Chondrocyte (in vitro differentiated cells): ENCODE results near the gene ROPN1. TPM values are rescaled to one million over a fixed set of nuclear protein-coding genes. Genes with fewer than 3 reads are reported as not detected.
"Not testable (repeated sequence)": the region's sequence is repeated elsewhere in the genome, so short reads cannot be mapped to it uniquely, and the experiment has no call there.

ENCODE experiments used
- DNase-seq: peaks from one replicate; pipeline ENCODE4 v3.0.0; 2021; ENCODE audit warnings: mixed read lengths, low spot score
- H3K27ac Mint-ChIP-seq: one replicate; pipeline ENCODE4 v1.8.0; 2021; ENCODE audit warnings: mild to moderate bottlenecking, moderate library complexity, mixed read lengths; ENCODE audit not compliant: unreplicated experiment
- H3K27me3 Mint-ChIP-seq: 2 replicates; pipeline ENCODE4 v1.8.0; 2021; ENCODE audit warnings: low read depth, mixed read lengths
- H3K36me3 Mint-ChIP-seq: 2 replicates; pipeline ENCODE4 v1.8.0; 2021; ENCODE audit warnings: low read depth, mixed read lengths
- H3K4me1 Mint-ChIP-seq: 2 replicates; pipeline ENCODE4 v1.8.0; 2021; ENCODE audit warnings: low read depth, mild to moderate bottlenecking, mixed read lengths
- H3K4me3 Mint-ChIP-seq: one replicate; pipeline ENCODE4 v1.8.0; 2021; ENCODE audit warnings: mild to moderate bottlenecking, moderate library complexity, mixed read lengths; ENCODE audit not compliant: unreplicated experiment
- H3K9me3 Mint-ChIP-seq: 2 replicates; pipeline ENCODE4 v1.8.0; 2021; ENCODE audit warnings: low read depth, mixed read lengths
- CTCF ChIP-seq: fragments of 200-600 bp; sonication (generic); IDR thresholded peaks from 2 replicates; pipeline ENCODE4 v1.5.0; 2021; ENCODE audit warnings: antibody characterized with exemption, mild to moderate bottlenecking, moderate library complexity
- total RNA-seq: library from RNA; stranded (reverse); gene quantifications from 3 replicates; pipeline ENCODE4 v1.2.1, GENCODE V29; 2021

Gene ROPN1
- total RNA-seq, 1 donor from 2014 or later: not detected

GRCh38 chr3:123997543-123997942 lies 5.6 kb upstream of the ROPN1 start:
- peaks cover 15% of the 10 kb centered on the region for H3K4me1 Mint-ChIP-seq
- H3K36me3 Mint-ChIP-seq: no peaks in the 10 kb centered on the region
- no peak overlapping the region for H3K4me3 Mint-ChIP-seq
- no peak for DNase-seq
- peaks cover 6% of the 10 kb centered on the region for H3K9me3 Mint-ChIP-seq
- peaks cover 6% of the 10 kb centered on the region for H3K27me3 Mint-ChIP-seq
- no peak for TF ChIP-seq CTCF
- H3K27ac Mint-ChIP-seq: peak overlapping the region; percentile 84

GRCh38 chr3:123993818-123994217 lies 1.9 kb upstream of the ROPN1 start:
- Mint-ChIP-seq H3K36me3 (no peaks in the 10 kb centered on the region), H3K27me3 (peaks cover 7% of the 10 kb centered on the region)
- TF ChIP-seq CTCF: no peak

DNA sequence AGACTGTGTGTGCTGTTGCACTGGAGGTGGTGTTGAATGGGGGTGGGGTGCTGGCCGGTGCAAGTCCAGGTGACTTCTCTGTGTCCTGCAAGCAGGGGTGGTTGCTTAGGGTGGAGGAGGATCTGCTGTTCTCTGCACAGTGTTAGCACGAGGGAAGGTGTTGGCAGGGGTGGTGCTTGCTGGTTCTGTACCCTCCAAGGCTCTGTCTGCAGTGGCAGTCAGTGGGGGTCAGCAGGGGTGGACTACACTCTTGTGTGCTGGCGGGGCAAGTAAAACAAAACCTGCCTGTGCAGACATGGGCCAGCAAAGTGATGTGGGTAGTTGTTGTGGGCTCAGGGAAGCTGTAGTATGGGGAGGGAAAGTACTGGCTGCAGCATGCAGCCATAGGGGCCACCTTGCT lies 5.5 kb downstream of the ROPN1 start:
- H3K27ac Mint-ChIP-seq: no peak overlapping the region
- H3K27me3 Mint-ChIP-seq: peaks cover 28% of the 10 kb centered on the region
- H3K36me3 Mint-ChIP-seq: peaks cover 6% of the 10 kb centered on the region
- no peak for TF ChIP-seq CTCF
- peaks cover 10% of the 10 kb centered on the region for H3K4me1 Mint-ChIP-seq
- DNase-seq: no peak
- H3K9me3 Mint-ChIP-seq: peaks cover 14% of the 10 kb centered on the region
- H3K4me3 Mint-ChIP-seq: no peak overlapping the region

More at GRCh38 chr3:123993818-123994217, 1.9 kb upstream of the ROPN1 start:
- Mint-ChIP-seq H3K4me3 (no peak overlapping the region), H3K27ac (no peak overlapping the region), H3K4me1 (peaks cover 13% of the 10 kb centered on the region), H3K9me3 (peaks cover 6% of the 10 kb centered on the region)
- no peak for DNase-seq

- H3K27me3 Mint-ChIP-seq: peaks cover 28% of the 10 kb centered on the region
- no peak overlapping the region for H3K27ac Mint-ChIP-seq
- no peak for TF ChIP-seq CTCF
- H3K4me3 Mint-ChIP-seq: no peak overlapping the region
- peaks cover 14% of the 10 kb centered on the region for H3K9me3 Mint-ChIP-seq
- H3K36me3 Mint-ChIP-seq: peaks cover 6% of the 10 kb centered on the region
- peaks cover 10% of the 10 kb centered on the region for H3K4me1 Mint-ChIP-seq
- DNase-seq: no peak
Observed at GRCh38 chr3:123984957-123985356, 7.0 kb downstream of the ROPN1 start.

DNA sequence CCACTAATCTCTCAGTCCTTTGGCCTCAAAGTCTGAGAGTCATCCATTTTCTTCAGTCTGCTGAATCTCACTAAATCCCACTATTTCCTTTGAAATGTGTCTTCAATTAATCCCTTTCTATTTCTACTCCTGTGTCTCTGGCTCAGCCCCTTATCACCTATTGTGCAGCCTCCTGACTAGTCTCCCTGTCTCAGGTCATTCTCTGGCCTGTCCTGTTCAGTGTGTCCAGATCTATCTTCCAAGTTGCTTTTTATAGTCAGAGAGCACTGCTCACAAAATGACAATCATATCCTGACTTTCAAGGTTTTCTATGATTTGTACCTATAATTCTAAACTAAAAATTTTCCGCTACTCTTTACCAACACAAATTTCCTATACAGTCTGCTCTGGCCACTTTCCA lies 7.6 kb downstream of the ROPN1 start:
- DNase-seq: no peak
- Mint-ChIP-seq H3K36me3 (peaks cover 6% of the 10 kb centered on the region), H3K9me3 (peaks cover 14% of the 10 kb centered on the region), H3K27me3 (peaks cover 26% of the 10 kb centered on the region), H3K27ac (no peak overlapping the region), H3K4me1 (peaks cover 10% of the 10 kb centered on the region), H3K4me3 (no peak overlapping the region)
- TF ChIP-seq CTCF: no peak

DNA sequence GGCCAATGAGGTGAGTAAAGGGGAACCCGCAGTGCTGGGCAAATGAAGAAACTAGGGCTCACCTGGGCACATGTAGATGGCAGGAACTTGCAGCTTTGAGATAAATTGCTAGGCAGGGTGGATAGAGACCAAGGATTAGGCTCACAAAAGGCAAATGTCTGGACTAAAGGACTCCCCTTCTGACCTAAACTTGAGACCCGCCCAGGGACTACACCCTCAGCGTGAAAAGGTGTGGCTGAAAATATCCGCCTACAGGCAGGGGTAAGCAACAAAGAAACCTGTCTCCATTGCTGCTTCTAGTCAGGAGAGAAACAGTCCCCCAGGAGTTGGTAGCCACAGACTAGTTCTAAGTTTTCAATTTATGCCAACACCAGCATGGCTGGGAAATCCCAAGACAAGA lies 10.6 kb downstream of the ROPN1 start:
- Mint-ChIP-seq H3K9me3 (peaks cover 14% of the 10 kb centered on the region), H3K27me3 (peaks cover 20% of the 10 kb centered on the region)
- H3K27ac Mint-ChIP-seq, H3K4me3 Mint-ChIP-seq, H3K4me1 Mint-ChIP-seq, H3K36me3 Mint-ChIP-seq, DNase-seq: not testable (repeated sequence)
